GM12878 (cell line): ENCODE data around the gene ANKRD1. TPM values are rescaled to one million over a fixed set of nuclear protein-coding genes. Genes with fewer than 3 reads are reported as not detected.
A peak's percentile ranks its signal among the peaks of the same experiment; 100 is the strongest.

Source experiments
- CBFB ChIP-seq: IDR thresholded peaks from 2 replicates; pipeline ENCODE4 v1.6.1; 2016; ENCODE audit warnings: antibody characterized with exemption, low read depth
- POU2F2 ChIP-seq: IDR thresholded peaks from 3 replicates; pipeline ENCODE4 v1.6.1; 2011; ENCODE audit warnings: low read depth, mild to moderate bottlenecking, low read length, borderline replicate concordance
- RAD51 ChIP-seq: fragments of 450-650 bp; IDR thresholded peaks from 2 replicates; pipeline ENCODE4 v1.6.1; 2016; ENCODE audit warnings: moderate library complexity, mild to moderate bottlenecking, inconsistent platforms
- RB1 ChIP-seq: fragments of 450-650 bp; formaldehyde crosslinking; IDR thresholded peaks from 2 replicates; pipeline ENCODE4 v1.6.1; 2017; ENCODE audit warnings: mild to moderate bottlenecking, borderline replicate concordance
- RUNX3 ChIP-seq: IDR thresholded peaks from 2 replicates; pipeline ENCODE4 v1.6.1; 2012; ENCODE audit warnings: low read length, inconsistent platforms
- SMC3 ChIP-seq: IDR thresholded peaks from 2 replicates; pipeline ENCODE4 v1.6.1; 2011; ENCODE audit warnings: low read length, improper control_type of control experiment, borderline replicate concordance
- USF1 ChIP-seq: IDR thresholded peaks from 2 replicates; pipeline ENCODE4 v1.6.1; 2011; ENCODE audit warnings: borderline replicate concordance, low read depth, mild to moderate bottlenecking, moderate library complexity, mixed read lengths, low read length; ENCODE audit not compliant: insufficient read depth; ENCODE audit errors: extremely low read length
- ZNF622 ChIP-seq: fragments of 450-650 bp; IDR thresholded peaks from 2 replicates; pipeline ENCODE4 v1.6.1; 2017; ENCODE audit warnings: mild to moderate bottlenecking, inconsistent platforms
- polyA plus RNA-seq, 11 experiments: library from polyadenylated mRNA; depleted of rRNA in 4 of 11; unstranded in 6 of 11; stranded (reverse) in 5 of 11; fragments of >200 nt; fragmentation: Nextera tagmentation in 4 of 11; fragmentation: Illumina TruSeq in 1 of 11; extraction: Ambion mirVana in 4 of 11; extraction: Trizol in 1 of 11; gene quantifications; 1 replicate in 1 of 11; 2 replicates in 10 of 11; pipeline versions ENCODE4 v1.2.1 to v1.2.3, GENCODE V29; 2011 to 2016; ENCODE audit warnings: inconsistent platforms in 2 of 11, missing spikeins in 2 of 11, low read depth in 1 of 11
- total RNA-seq, 4 experiments: library from RNA; depleted of rRNA in 3 of 4; stranded (reverse); fragments of >200 nt in 3 of 4; fragmentation: Illumina TruSeq in 1 of 4; extraction: Trizol in 1 of 4; gene quantifications; 2 replicates each; pipeline versions ENCODE4 v1.2.1 to v1.2.3, GENCODE V29; 2013 to 2021
- TF ChIP-seq, protein P1 (sequence below), 3 experiments: IDR thresholded peaks in 2 of 3; conservative IDR thresholded peaks in 1 of 3; 2 replicates each; pipeline ENCODE4 v1.5.1; 2011; ENCODE audit warnings: low read depth in 3 of 3, low read length in 3 of 3, mild to moderate bottlenecking in 3 of 3, control low read depth in 2 of 3, moderate library complexity in 2 of 3, inconsistent platforms in 1 of 3, mixed read lengths in 1 of 3; ENCODE audit not compliant: control insufficient read depth in 2 of 3, insufficient read depth in 1 of 3; ENCODE audit errors: extremely low read depth in 1 of 3
- TF ChIP-seq, protein P2 (sequence below): fragments of 450-650 bp; formaldehyde crosslinking; IDR thresholded peaks from 2 replicates; pipeline ENCODE4 v1.4.0; 2020; ENCODE audit warnings: mild to moderate bottlenecking, moderate library complexity

Gene ANKRD1
- total and polyA plus RNA-seq, 10 of the 15 experiments (the other 5 are each of a cell fraction or from before 2014, with no cell fraction given): not detected

GRCh38 chr10:90911133-90912051 is 9.5 kb downstream of the ANKRD1 start (continued):
- peak; percentile 38; the same call in 1 of the 2 replicates for TF ChIP-seq RB1
- TF ChIP-seq, protein P1, sequence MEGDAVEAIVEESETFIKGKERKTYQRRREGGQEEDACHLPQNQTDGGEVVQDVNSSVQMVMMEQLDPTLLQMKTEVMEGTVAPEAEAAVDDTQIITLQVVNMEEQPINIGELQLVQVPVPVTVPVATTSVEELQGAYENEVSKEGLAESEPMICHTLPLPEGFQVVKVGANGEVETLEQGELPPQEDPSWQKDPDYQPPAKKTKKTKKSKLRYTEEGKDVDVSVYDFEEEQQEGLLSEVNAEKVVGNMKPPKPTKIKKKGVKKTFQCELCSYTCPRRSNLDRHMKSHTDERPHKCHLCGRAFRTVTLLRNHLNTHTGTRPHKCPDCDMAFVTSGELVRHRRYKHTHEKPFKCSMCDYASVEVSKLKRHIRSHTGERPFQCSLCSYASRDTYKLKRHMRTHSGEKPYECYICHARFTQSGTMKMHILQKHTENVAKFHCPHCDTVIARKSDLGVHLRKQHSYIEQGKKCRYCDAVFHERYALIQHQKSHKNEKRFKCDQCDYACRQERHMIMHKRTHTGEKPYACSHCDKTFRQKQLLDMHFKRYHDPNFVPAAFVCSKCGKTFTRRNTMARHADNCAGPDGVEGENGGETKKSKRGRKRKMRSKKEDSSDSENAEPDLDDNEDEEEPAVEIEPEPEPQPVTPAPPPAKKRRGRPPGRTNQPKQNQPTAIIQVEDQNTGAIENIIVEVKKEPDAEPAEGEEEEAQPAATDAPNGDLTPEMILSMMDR (IDR thresholded peaks at IDR 0.05 in 2 of 3, conservative IDR thresholded peaks at IDR 0.05 in 1 of 3; ENCODE audit: control insufficient read depth in 2 of 3, extremely low read depth in 1 of 3, insufficient read depth in 1 of 3, low read depth in 3 of 3, low read length in 3 of 3): peak; percentile 73 to 89 (median 75)
- TF ChIP-seq, protein P2, sequence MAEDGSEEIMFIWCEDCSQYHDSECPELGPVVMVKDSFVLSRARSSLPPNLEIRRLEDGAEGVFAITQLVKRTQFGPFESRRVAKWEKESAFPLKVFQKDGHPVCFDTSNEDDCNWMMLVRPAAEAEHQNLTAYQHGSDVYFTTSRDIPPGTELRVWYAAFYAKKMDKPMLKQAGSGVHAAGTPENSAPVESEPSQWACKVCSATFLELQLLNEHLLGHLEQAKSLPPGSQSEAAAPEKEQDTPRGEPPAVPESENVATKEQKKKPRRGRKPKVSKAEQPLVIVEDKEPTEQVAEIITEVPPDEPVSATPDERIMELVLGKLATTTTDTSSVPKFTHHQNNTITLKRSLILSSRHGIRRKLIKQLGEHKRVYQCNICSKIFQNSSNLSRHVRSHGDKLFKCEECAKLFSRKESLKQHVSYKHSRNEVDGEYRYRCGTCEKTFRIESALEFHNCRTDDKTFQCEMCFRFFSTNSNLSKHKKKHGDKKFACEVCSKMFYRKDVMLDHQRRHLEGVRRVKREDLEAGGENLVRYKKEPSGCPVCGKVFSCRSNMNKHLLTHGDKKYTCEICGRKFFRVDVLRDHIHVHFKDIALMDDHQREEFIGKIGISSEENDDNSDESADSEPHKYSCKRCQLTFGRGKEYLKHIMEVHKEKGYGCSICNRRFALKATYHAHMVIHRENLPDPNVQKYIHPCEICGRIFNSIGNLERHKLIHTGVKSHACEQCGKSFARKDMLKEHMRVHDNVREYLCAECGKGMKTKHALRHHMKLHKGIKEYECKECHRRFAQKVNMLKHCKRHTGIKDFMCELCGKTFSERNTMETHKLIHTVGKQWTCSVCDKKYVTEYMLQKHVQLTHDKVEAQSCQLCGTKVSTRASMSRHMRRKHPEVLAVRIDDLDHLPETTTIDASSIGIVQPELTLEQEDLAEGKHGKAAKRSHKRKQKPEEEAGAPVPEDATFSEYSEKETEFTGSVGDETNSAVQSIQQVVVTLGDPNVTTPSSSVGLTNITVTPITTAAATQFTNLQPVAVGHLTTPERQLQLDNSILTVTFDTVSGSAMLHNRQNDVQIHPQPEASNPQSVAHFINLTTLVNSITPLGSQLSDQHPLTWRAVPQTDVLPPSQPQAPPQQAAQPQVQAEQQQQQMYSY: no peak
- TF ChIP-seq RUNX3: peak; percentile 52; the same call in 1 of the 2 replicates
- peak; percentile 54; the same call in 1 of the 3 replicates for TF ChIP-seq POU2F2
- TF ChIP-seq CBFB: 0 out of 2 replicates have a peak, but pooled peaks have one; percentile 18
- no peak for TF ChIP-seq USF1
- TF ChIP-seq RAD51: no peak
- peak; percentile 94 for TF ChIP-seq SMC3
- TF ChIP-seq ZNF622: no peak
